Keratinocyte (primary cell): Measurements from ENCODE around the gene MYH10. TPM values are rescaled to one million over a fixed set of nuclear protein-coding genes. Genes with fewer than 3 reads are reported as not detected.

ENCODE experiments used
- DNase-seq: peaks from one replicate; pipeline ENCODE4 v3.0.0-alpha.2; 2011; ENCODE audit warnings: low read depth, missing footprints, low spot score
- FAIRE-seq: peaks from 2 replicates; lab custom pipeline; 2011; peaks lifted over from hg19 to GRCh38; lab: Jason Lieb, UNC
- H2AFZ ChIP-seq: 2 replicates; pipeline ENCODE4 v1.6.0; 2012; ENCODE audit warnings: low read length, control low read depth, inconsistent platforms; ENCODE audit not compliant: control insufficient read depth
- H3K27ac ChIP-seq: 2 replicates; pipeline ENCODE4 v1.5.1; 2011; ENCODE audit warnings: low read length; ENCODE audit not compliant: control insufficient read depth, insufficient read depth
- H3K27me3 ChIP-seq: 3 replicates; pipeline ENCODE4 v1.6.0; 2011; ENCODE audit warnings: low read length; ENCODE audit not compliant: control insufficient read depth, insufficient read depth; ENCODE audit errors: extremely low read depth
- H3K36me3 ChIP-seq, 2 experiments: 2 replicates in 1 of 2; 3 replicates in 1 of 2; pipeline ENCODE4 v1.5.1; 2011; ENCODE audit warnings: low read length in 2 of 2, mild to moderate bottlenecking in 1 of 2; ENCODE audit not compliant: control insufficient read depth in 2 of 2, insufficient read depth in 2 of 2; ENCODE audit errors: extremely low read depth in 1 of 2
- H3K4me1 ChIP-seq: 3 replicates; pipeline ENCODE4 v1.5.1; 2011; ENCODE audit warnings: low read length; ENCODE audit not compliant: control insufficient read depth, insufficient read depth; ENCODE audit errors: extremely low read depth
- H3K4me2 ChIP-seq: 3 replicates; pipeline ENCODE4 v1.6.0; 2011; ENCODE audit warnings: low read depth, low read length; ENCODE audit not compliant: control insufficient read depth, insufficient read depth; ENCODE audit errors: extremely low read depth
- H3K4me3 ChIP-seq, 3 experiments: fragments of 200-600 bp in 1 of 3; sonication (generic) in 1 of 3; 2 replicates in 2 of 3; 3 replicates in 1 of 3; pipeline ENCODE4 v1.5.1; 2011 to 2016; ENCODE audit warnings: low read length in 3 of 3, mild to moderate bottlenecking in 3 of 3, control low read depth in 2 of 3, inconsistent platforms in 1 of 3, low read depth in 1 of 3, mixed read lengths in 1 of 3, mixed run types in 1 of 3, moderate library complexity in 1 of 3; ENCODE audit not compliant: control insufficient read depth in 2 of 3, insufficient read depth in 2 of 3; ENCODE audit errors: extremely low read depth in 1 of 3
- H3K79me2 ChIP-seq: 2 replicates; pipeline ENCODE4 v1.6.0; 2012; ENCODE audit warnings: low read length; ENCODE audit not compliant: control insufficient read depth, insufficient read depth
- H3K9ac ChIP-seq: 3 replicates; pipeline ENCODE4 v1.6.0; 2011; ENCODE audit warnings: low read length; ENCODE audit not compliant: control insufficient read depth, insufficient read depth; ENCODE audit errors: extremely low read depth
- H3K9me1 ChIP-seq: 3 replicates; pipeline ENCODE4 v1.6.0; 2011; ENCODE audit warnings: low read length; ENCODE audit not compliant: control insufficient read depth, insufficient read depth; ENCODE audit errors: extremely low read depth
- H3K9me3 ChIP-seq: 2 replicates; pipeline ENCODE4 v1.5.1; 2012; ENCODE audit warnings: low read depth, low read length; ENCODE audit not compliant: control insufficient read depth
- H4K20me1 ChIP-seq: 3 replicates; pipeline ENCODE4 v1.6.0; 2011; ENCODE audit warnings: low read length; ENCODE audit not compliant: control insufficient read depth, insufficient read depth; ENCODE audit errors: extremely low read depth
- CTCF ChIP-seq, 3 experiments: IDR thresholded peaks in 1 of 3; conservative IDR thresholded peaks in 1 of 3; optimal IDR thresholded peaks in 1 of 3; 2 replicates in 2 of 3; 3 replicates in 1 of 3; pipeline versions ENCODE3 to v1.5.1; 2011; ENCODE audit warnings: low read length in 3 of 3, mild to moderate bottlenecking in 3 of 3, moderate library complexity in 2 of 3, control low read depth in 1 of 3, inconsistent platforms in 1 of 3; ENCODE audit not compliant: insufficient read depth in 2 of 3; ENCODE audit errors: extremely low read depth in 1 of 3
- EZH2 ChIP-seq: IDR thresholded peaks from one replicate; pipeline ENCODE4 v1.6.1; 2012; ENCODE audit warnings: inconsistent platforms, mild to moderate bottlenecking, low read length, moderate library complexity
- dilution Hi-C: fragments of 300-500 bp; cut with MboI; formaldehyde crosslinking; loops from one replicate; pipeline ENCODE4 v1.7.0; 2020; ENCODE audit warnings: low sequenced_read_pairs; ENCODE audit not compliant: extremely low pct_ligation_motif_present
- polyA plus RNA-seq, 5 experiments: library from polyadenylated mRNA; depleted of rRNA in 3 of 5; stranded (reverse) in 3 of 5; stranded (forward) in 1 of 5; unstranded in 1 of 5; fragments of >200 nt; gene quantifications; 1 replicate in 1 of 5; 2 replicates in 3 of 5; 3 replicates in 1 of 5; pipeline versions ENCODE4 v1.2.1 to v1.2.3, GENCODE V29; 2011 to 2012; ENCODE audit warnings: missing spikeins in 2 of 5, low read depth in 1 of 5, low replicate concordance in 1 of 5

Gene MYH10
- polyA plus RNA-seq, 1 donor (not counting 4 experiments of a cell fraction or from before 2014, with no cell fraction given) = 21.2 TPM

GRCh38 chr17:8593276-8593675 is 37.2 kb downstream of the MYH10 start:
- dilution Hi-C loops = no loop called here
- no peak for FAIRE-seq
- no peaks in the 10 kb centered on the region for H3K36me3 ChIP-seq

GRCh38 chr17:8588877-8589554 is 41.5 kb downstream of the MYH10 start:
- H3K4me1 ChIP-seq = peaks cover 7% of the 10 kb centered on the region
- TF ChIP-seq CTCF (optimal IDR thresholded peaks at IDR 0.05 in 1 of 3, IDR thresholded peaks at IDR 0.05 in 1 of 3, conservative IDR thresholded peaks at IDR 0.05 in 1 of 3; ENCODE audit: extremely low read depth in 1 of 3, insufficient read depth in 2 of 3, low read length in 3 of 3) (no peak), EZH2 (no peak)
- no peak overlapping the region for H3K4me3 ChIP-seq
- H3K27me3 ChIP-seq = no peaks in the 10 kb centered on the region
- no peak for DNase-seq
- no peaks in the 10 kb centered on the region for H3K36me3 ChIP-seq
- H3K79me2 ChIP-seq = peaks cover 7% of the 10 kb centered on the region
- H3K9me1 ChIP-seq = no peaks in the 10 kb centered on the region
- H3K4me2 ChIP-seq = no peak overlapping the region
- H3K9me3 ChIP-seq = no peaks in the 10 kb centered on the region
- no peak overlapping the region for H3K27ac ChIP-seq
- dilution Hi-C loops = no loop called here
- H2AFZ ChIP-seq = no peak overlapping the region
- H4K20me1 ChIP-seq = no peaks in the 10 kb centered on the region
- FAIRE-seq = no peak
- no peak overlapping the region for H3K9ac ChIP-seq

More at GRCh38 chr17:8593276-8593675, 37.2 kb downstream of the MYH10 start:
- no peak overlapping the region for H3K27ac ChIP-seq
- H3K9ac ChIP-seq = no peak overlapping the region
- DNase-seq = no peak
- no peak overlapping the region for H3K4me2 ChIP-seq
- H3K27me3 ChIP-seq = no peaks in the 10 kb centered on the region
- H3K4me3 ChIP-seq = no peak overlapping the region
- no peaks in the 10 kb centered on the region for H3K4me1 ChIP-seq
- no peak for TF ChIP-seq CTCF (optimal IDR thresholded peaks at IDR 0.05 in 1 of 3, IDR thresholded peaks at IDR 0.05 in 1 of 3, conservative IDR thresholded peaks at IDR 0.05 in 1 of 3; ENCODE audit: extremely low read depth in 1 of 3, insufficient read depth in 2 of 3, low read length in 3 of 3)
- no peak for TF ChIP-seq EZH2
- H2AFZ ChIP-seq = no peak overlapping the region
- H3K9me3 ChIP-seq = no peaks in the 10 kb centered on the region
- no peaks in the 10 kb centered on the region for H4K20me1 ChIP-seq
- peaks cover 7% of the 10 kb centered on the region for H3K79me2 ChIP-seq
- no peaks in the 10 kb centered on the region for H3K9me1 ChIP-seq
